Measurements from ENCODE around the gene TRIM59. TPM values are rescaled to one million over a fixed set of nuclear protein-coding genes. Genes with fewer than 3 reads are reported as not detected.

The TRIM59 gene
- total RNA-seq, 2 donors from 2014 or later: 7.5 to 16.6 TPM

DNA sequence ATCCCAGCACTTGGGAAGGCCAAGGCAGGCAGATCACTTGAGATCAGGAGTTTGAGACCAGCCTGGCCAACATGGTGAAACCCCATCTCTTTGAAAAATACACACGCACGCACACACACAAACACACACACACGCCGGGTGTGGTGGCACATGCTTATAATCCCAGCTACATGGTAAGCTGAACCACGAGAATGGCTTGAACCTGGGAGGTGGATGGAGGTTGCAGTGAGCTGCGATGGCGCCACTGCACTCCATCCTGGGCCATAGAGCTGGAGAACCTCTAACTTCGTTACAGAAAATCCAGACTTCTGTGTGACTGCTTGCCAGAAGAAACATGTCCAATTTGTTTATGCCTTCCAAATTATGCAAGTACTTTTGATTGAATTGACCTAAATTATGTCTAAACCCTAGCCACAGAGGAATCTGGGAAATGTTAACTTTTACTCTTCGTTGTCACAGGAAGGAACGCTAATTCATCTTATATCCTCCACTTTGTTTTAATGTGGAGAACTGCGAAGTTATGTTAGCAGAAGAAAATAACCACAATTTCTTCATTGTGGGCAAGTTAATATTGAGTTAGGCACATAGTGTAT, 21.7 kb downstream of the TRIM59 start:
- no peaks in the 10 kb centered on the region for H3K4me1 ChIP-seq
- TF ChIP-seq, protein P1, sequence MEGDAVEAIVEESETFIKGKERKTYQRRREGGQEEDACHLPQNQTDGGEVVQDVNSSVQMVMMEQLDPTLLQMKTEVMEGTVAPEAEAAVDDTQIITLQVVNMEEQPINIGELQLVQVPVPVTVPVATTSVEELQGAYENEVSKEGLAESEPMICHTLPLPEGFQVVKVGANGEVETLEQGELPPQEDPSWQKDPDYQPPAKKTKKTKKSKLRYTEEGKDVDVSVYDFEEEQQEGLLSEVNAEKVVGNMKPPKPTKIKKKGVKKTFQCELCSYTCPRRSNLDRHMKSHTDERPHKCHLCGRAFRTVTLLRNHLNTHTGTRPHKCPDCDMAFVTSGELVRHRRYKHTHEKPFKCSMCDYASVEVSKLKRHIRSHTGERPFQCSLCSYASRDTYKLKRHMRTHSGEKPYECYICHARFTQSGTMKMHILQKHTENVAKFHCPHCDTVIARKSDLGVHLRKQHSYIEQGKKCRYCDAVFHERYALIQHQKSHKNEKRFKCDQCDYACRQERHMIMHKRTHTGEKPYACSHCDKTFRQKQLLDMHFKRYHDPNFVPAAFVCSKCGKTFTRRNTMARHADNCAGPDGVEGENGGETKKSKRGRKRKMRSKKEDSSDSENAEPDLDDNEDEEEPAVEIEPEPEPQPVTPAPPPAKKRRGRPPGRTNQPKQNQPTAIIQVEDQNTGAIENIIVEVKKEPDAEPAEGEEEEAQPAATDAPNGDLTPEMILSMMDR (IDR thresholded peaks at IDR 0.05): no peak
- no peaks in the 10 kb centered on the region for H3K36me3 ChIP-seq
- no peak overlapping the region for H3K4me3 ChIP-seq
- intact Hi-C loops (cut with DNase I): no loop called here
- no peaks in the 10 kb centered on the region for H3K9me3 ChIP-seq
- no peak overlapping the region for H3K9ac ChIP-seq (ENCODE audit: low read depth in 2 of 2, low read length in 2 of 2)
- no peaks in the 10 kb centered on the region for H3K27me3 ChIP-seq
- no peak for DNase-seq
- H3K27ac ChIP-seq: no peak overlapping the region

DNA sequence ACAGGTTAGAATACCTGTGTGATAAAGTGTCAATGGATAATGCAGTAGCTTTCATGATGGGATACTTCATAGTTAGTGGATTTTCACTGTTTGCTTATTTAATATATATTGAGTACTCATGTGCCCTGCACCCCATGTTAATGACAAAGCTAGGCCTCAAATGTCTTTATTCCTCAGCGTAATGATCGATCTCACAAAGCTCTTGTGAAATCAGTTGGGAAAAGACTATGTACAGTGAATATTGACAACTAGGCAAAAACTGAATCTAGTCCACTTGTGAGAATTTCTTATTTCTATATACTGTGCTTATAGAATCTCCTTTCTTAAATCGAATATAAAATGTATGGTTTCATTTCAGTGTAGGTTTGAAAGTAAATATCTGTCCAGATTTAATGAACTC, 32.3 kb downstream of the TRIM59 start:
- intact Hi-C loops (cut with DNase I): no loop called here
- H3K27me3 ChIP-seq: no peaks in the 10 kb centered on the region
- H3K9me3 ChIP-seq: no peaks in the 10 kb centered on the region
- no peak overlapping the region for H3K4me3 ChIP-seq
- DNase-seq: no peak
- H3K36me3 ChIP-seq: no peaks in the 10 kb centered on the region
- TF ChIP-seq, protein P1 (IDR thresholded peaks at IDR 0.05): no peak
- H3K4me1 ChIP-seq: no peaks in the 10 kb centered on the region
- no peak overlapping the region for H3K9ac ChIP-seq (ENCODE audit: low read depth in 2 of 2, low read length in 2 of 2)
- H3K27ac ChIP-seq: no peak overlapping the region

DNA sequence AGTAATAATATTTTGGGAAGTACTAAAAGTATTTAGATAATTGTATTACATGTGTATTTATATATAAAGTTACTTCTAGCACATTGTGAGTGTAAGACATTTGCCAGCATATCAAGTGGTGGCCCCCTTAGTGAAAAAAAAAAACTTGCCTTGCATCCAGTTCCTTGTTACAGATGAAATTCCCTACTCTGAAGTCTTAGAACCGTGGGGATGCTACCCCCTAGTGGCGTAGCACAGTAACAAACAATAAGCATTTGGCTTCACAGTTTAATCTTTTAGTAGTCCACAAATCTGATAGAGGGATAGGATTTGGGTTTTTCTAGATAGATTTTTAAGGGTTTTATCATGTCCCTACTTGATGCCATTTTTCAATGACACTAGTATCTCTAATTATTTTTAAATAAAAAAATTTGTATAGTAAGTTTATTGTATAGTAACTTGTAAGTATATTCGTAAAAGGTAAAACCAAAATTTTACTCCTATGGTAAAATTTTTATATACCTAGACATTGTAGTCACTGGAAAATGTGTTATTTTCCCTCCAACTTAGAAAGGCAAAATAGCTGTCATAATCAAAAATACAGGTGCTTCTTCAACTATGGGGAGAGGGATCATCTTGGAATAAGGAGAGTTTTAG, 35.9 kb downstream of the TRIM59 start:
- no peaks in the 10 kb centered on the region for H3K9me3 ChIP-seq
- intact Hi-C loops (cut with DNase I): loop anchor here (2.0 to 5.0 kb wide), 2 partner anchors 251 to 381 kb away; no protein-coding TSS in a partner anchor
- no peak overlapping the region for H3K4me3 ChIP-seq
- H3K4me1 ChIP-seq: no peaks in the 10 kb centered on the region
- H3K27me3 ChIP-seq: no peaks in the 10 kb centered on the region
- no peak overlapping the region for H3K9ac ChIP-seq (ENCODE audit: low read depth in 2 of 2, low read length in 2 of 2)
- no peak overlapping the region for H3K27ac ChIP-seq
- TF ChIP-seq, protein P1 (IDR thresholded peaks at IDR 0.05): peak; percentile 90
- peak; percentile 64 for DNase-seq
- no peaks in the 10 kb centered on the region for H3K36me3 ChIP-seq

DNA sequence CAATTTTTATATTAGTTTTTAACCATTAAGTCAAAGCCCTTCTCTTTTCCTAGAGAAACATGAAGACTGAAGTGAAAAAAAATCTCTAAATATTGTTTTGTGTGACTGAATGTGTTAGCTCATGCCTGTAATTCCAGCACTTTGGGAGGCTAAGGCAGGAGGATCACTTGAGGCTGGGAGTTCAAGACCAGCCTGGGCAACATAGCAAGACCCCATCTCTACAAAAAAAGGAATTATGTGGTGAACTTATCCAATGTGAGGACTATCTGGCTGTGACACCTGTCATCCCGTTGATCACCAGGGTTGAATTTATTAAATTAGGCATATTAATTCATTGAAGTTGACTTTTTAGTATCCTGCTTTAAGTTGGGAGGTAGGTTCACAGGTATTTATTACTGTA, 37.1 kb downstream of the TRIM59 start:
- intact Hi-C loops (cut with DNase I): loop anchor here (2.0 to 5.0 kb wide), 2 partner anchors 250 to 380 kb away; no protein-coding TSS in a partner anchor
- TF ChIP-seq, protein P1 (IDR thresholded peaks at IDR 0.05): no peak
- no peaks in the 10 kb centered on the region for H3K27me3 ChIP-seq
- no peaks in the 10 kb centered on the region for H3K9me3 ChIP-seq
- no peak overlapping the region for H3K27ac ChIP-seq
- no peak for DNase-seq
- no peaks in the 10 kb centered on the region for H3K4me1 ChIP-seq
- no peak overlapping the region for H3K9ac ChIP-seq (ENCODE audit: low read depth in 2 of 2, low read length in 2 of 2)
- no peaks in the 10 kb centered on the region for H3K36me3 ChIP-seq
- no peak overlapping the region for H3K4me3 ChIP-seq

DNA sequence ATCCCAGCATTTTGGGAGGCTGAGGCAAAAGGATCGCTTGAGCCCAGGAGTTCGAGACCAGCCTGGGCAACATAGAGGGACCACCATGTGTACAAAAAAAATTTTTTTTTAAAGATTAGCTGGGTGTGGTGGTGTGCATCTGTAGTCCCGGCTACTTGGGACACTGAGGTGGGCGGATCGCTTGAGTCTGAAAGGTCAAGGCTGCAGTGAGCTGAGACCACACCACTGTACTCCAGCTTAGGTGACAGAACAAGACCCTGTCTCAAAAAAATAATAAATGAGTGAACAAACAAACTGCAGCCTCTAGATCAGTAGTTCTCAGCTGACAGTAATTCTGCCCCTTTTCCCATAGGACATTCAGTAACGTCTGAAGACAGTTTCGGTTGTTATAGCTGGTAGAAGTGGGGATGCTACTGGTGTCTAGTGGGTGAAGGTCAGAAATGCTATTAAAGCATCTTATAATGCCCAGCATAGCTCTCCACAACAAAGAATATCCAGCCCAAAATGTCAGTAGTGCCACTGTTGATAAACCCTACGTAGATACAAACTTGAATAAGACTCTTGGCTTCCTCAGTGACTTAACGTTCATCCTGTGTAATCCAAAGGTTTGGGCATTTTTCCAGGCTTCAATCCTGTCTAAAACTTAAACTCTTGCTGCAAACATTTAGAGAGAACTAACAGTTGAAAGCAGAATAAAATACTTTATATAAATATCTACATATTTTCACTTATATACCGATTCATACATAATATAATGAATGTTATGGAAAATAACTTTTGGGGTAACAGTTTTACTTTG, 39.6 kb downstream of the TRIM59 start:
- Histone ChIP-seq H3K27ac (no peak overlapping the region), H3K36me3 (no peaks in the 10 kb centered on the region)
- intact Hi-C loops (cut with DNase I): loop anchor here (5.0 kb wide), 1 partner anchor 378 kb away; no protein-coding TSS in a partner anchor

More for the DNA sequence above, 39.6 kb downstream of the TRIM59 start:
- TF ChIP-seq, protein P1 (IDR thresholded peaks at IDR 0.05): no peak
- Histone ChIP-seq H3K4me3 (no peak overlapping the region), H3K9ac (ENCODE audit: low read depth in 2 of 2, low read length in 2 of 2) (no peak overlapping the region), H3K27me3 (no peaks in the 10 kb centered on the region), H3K4me1 (no peaks in the 10 kb centered on the region), H3K9me3 (no peaks in the 10 kb centered on the region)
- no peak for DNase-seq

All from colonic mucosa (tissue), 4 donors.